ENCODE measurements around the gene DNAJC22. TPM values are rescaled to one million over a fixed set of nuclear protein-coding genes. Genes with fewer than 3 reads are reported as not detected.

DNAJC22 gene
- total RNA-seq, 6 experiments from 2014 or later = 36.5 to 49.1 (median 43.7) TPM

- no peak overlapping the region for H3K4me3 ChIP-seq
- H3K27me3 ChIP-seq = peaks cover 0 to 21% of the 10 kb centered on the region in 2 donors
- H3K4me1 ChIP-seq = peaks cover 0 to 7% (median 0%) of the 10 kb centered on the region in 4 donors
- H3K9me3 ChIP-seq = no peaks in the 10 kb centered on the region
- DNase-seq (peak in 1 of 3 donors; percentile 30), ATAC-seq (no peak)
- 37% methylated on average over 15 of the region's 19 CpGs for WGBS (ENCODE audit: insufficient coverage, low coverage, low lambda C conversion rate, missing lambda C conversion rate)
- H3K27ac ChIP-seq = no peak overlapping the region
- TF ChIP-seq POLR2A (IDR thresholded peaks at IDR 0.05) = no peak
- TF ChIP-seq CTCF (IDR thresholded peaks at IDR 0.05) = no peak
- intact Hi-C loops (cut with DNase I) = loop anchor here in 1 of 2 donors (10.0 kb wide), 1 partner anchor 181 kb away; no protein-coding TSS in a partner anchor
- no peaks in the 10 kb centered on the region for H3K36me3 ChIP-seq
These were observed 12.5 kb upstream of the DNAJC22 start for GRCh38 chr12:49334226-49334625.

DNA sequence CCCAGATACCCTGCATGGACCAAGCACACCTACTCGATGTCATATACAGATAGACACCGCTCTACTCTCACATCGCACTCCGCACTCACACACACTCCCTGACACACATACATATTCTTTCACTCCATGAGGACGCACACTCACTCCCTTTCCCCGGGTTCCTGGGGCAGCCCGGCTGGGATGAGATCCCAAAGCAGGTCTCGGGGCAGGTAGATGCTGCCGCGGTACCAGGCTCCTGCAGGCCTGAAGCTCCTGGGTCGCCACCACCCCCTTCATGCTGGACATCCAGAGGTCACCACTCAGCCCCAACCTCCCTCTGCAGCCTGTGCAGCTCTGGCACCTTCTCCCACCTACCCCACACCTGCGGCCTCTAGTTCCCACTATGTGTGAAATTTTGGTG is 12.0 kb upstream of the DNAJC22 start:
- no peaks in the 10 kb centered on the region for H3K9me3 ChIP-seq
- no peak overlapping the region for H3K4me3 ChIP-seq
- 55% methylated on average over 12 of the region's 12 CpGs for WGBS (ENCODE audit: insufficient coverage, low coverage, low lambda C conversion rate, missing lambda C conversion rate)
- ATAC-seq = no peak
- peaks cover 0 to 7% (median 0%) of the 10 kb centered on the region in 4 donors for H3K4me1 ChIP-seq
- TF ChIP-seq CTCF (IDR thresholded peaks at IDR 0.05) (no peak), POLR2A (IDR thresholded peaks at IDR 0.05) (no peak)
- no peak overlapping the region for H3K27ac ChIP-seq
- peak in 1 of 3 donors; percentile 35 for DNase-seq
- intact Hi-C loops (cut with DNase I) = loop anchor here in 1 of 2 donors (10.0 kb wide), 1 partner anchor 180 kb away; no protein-coding TSS in a partner anchor
- peaks cover 0 to 21% of the 10 kb centered on the region in 2 donors for H3K27me3 ChIP-seq
- no peaks in the 10 kb centered on the region for H3K36me3 ChIP-seq

DNA sequence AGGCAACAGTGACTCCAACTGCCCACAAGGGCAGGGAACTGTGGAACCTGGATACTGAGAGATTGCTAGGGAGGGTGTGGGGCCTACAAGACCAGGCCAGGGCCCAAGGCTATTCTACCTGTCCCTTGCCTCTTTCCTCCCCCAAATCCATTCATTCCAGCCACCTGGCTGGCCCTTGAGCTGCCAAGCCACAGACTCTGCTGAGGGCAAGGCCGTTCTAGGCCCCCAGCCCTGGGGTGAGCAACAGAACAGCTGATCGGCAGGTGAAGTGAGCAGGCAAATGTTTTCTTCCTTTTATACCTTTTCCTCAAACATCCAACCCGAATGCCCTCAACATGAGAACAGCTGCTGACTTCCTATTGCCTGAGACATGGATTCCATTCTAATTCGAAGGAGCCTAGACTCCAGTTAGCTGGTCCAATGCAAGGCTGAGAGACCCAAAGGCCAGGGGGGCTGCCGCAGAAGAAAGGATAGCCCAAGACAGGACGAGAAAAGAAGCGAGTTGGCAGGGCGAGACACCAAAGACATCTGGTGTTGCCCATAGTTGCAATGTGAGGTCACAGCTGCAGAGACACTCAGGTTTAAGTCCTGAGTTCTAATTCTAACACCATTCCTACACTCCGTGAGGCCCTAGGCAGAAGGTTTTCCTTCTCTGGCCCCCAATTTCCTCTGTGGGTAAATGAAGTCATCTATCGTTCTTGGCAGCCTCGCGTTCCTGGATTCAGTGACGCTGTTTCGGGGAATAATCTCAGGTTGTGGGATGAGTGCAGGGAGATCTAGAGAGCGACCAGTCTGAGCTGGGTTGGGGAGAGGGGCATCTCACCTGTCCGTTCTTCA is 11.4 kb upstream of the DNAJC22 start:
- 68% methylated on average over 14 of the region's 16 CpGs for WGBS (ENCODE audit: insufficient coverage, low coverage, low lambda C conversion rate, missing lambda C conversion rate)
- intact Hi-C loops (cut with DNase I) = loop anchor here in 1 of 2 donors (10.0 kb wide), 1 partner anchor 179 kb away; no protein-coding TSS in a partner anchor
- Histone ChIP-seq H3K27me3 (peaks cover 0 to 21% of the 10 kb centered on the region in 2 donors), H3K9me3 (no peaks in the 10 kb centered on the region), H3K27ac (no peak overlapping the region), H3K36me3 (no peaks in the 10 kb centered on the region), H3K4me3 (no peak overlapping the region), H3K4me1 (peaks cover 0 to 7% (median 0%) of the 10 kb centered on the region in 4 donors)
- ATAC-seq (no peak), DNase-seq (peak in 1 of 3 donors; percentile 24)
- TF ChIP-seq POLR2A (IDR thresholded peaks at IDR 0.05) = no peak
- TF ChIP-seq CTCF (IDR thresholded peaks at IDR 0.05) = no peak

DNA sequence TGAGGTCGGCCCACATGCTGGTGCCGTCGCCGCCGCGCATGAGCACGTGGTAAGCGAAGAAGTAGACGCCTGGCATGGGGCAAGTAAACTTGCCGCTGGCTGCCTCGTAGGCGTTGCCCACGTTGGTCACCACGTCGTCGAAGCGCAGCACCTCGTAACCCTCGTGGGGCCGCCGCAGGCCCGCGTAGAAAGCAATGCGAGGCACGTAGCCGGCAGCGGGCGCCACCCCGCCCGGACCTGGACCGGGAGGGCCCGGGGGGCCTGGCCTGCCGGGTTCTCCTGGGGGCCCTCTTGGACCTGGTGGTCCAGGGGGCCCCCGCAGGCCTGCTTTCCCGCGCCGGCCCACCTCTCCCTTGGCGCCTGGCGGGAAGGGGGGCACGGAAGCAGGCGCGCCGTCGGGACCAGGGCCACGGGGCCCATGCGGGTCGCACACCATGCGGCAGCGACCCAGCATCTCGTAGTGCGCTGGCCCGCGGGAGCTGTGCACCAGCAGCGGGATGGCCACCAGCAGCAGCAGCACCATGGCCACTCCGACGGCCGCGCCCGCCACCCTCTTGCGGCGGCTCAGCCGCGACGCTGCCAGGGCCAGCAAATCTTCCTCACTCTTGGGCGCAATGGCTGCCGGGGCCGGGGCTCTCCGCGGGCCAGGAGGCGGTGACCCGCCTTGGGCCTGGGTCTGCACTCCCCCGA is 10.6 kb upstream of the DNAJC22 start:
- DNase-seq (no peak), ATAC-seq (no peak)
- no CpG with 5 or more reads among the region's 72 CpGs for WGBS (ENCODE audit: insufficient coverage, low coverage, low lambda C conversion rate, missing lambda C conversion rate)
- Histone ChIP-seq H3K36me3 (no peaks in the 10 kb centered on the region), H3K27me3 (peaks cover 0 to 21% of the 10 kb centered on the region in 2 donors), H3K4me1 (peaks cover 0 to 7% (median 0%) of the 10 kb centered on the region in 4 donors), H3K4me3 (no peak overlapping the region), H3K9me3 (no peaks in the 10 kb centered on the region), H3K27ac (no peak overlapping the region)
- TF ChIP-seq CTCF (IDR thresholded peaks at IDR 0.05) (no peak), POLR2A (IDR thresholded peaks at IDR 0.05) (no peak)
- intact Hi-C loops (cut with DNase I) = loop anchor here in 1 of 2 donors (10.0 kb wide), 1 partner anchor 179 kb away; no protein-coding TSS in a partner anchor

Measured in right lobe of liver (tissue), 6 donors.